Measurements from ENCODE around the gene CDX2.

The CDX2 gene

GRCh38 chr13:27919934-27920676, 49.0 kb downstream of the CDX2 start, which contains the start of gene PDX1:
Gene PDX1 (plus strand): TSS chr13:27920000. CDS start chr13:27920139, 139 bp downstream.
- ATAC-seq (peak; percentile 80), DNase-seq (peak; percentile 46 to 48)
- peaks cover 72% of the 10 kb centered on the region for H3K4me1 Mint-ChIP-seq

GRCh38 chr13:27919659-27919933, 49.5 kb downstream of the CDX2 start:
- peak overlapping the region; percentile 50 to 60 for H3K4me3 Mint-ChIP-seq
- no peaks in the 10 kb centered on the region for H3K9me3 Mint-ChIP-seq
- no peak overlapping the region for H3K27ac Mint-ChIP-seq
- DNase-seq (no peak), ATAC-seq (no peak)
- peaks cover 72% of the 10 kb centered on the region for H3K4me1 Mint-ChIP-seq
- H3K27me3 Mint-ChIP-seq, result peaks cover 100% of the 10 kb centered on the region

More at GRCh38 chr13:27919934-27920676, 49.0 kb downstream of the CDX2 start, which contains the start of gene PDX1:
- H3K27me3 Mint-ChIP-seq, result peaks cover 99% of the 10 kb centered on the region
- peak within 1 kb of the TSS; percentile 90 to 92 for H3K4me3 Mint-ChIP-seq
- H3K27ac Mint-ChIP-seq, result peak within 1 kb of the TSS in 1 of 2 donors; percentile 68
- no peaks in the 10 kb centered on the region for H3K9me3 Mint-ChIP-seq

- DNase-seq, result no peak
- H3K4me3 Mint-ChIP-seq, result peak overlapping the region in 1 of 2 donors; percentile 75
- peaks cover 68% of the 10 kb centered on the region for H3K4me1 Mint-ChIP-seq
- no peaks in the 10 kb centered on the region for H3K9me3 Mint-ChIP-seq
- no peak overlapping the region for H3K27ac Mint-ChIP-seq
- no peak for ATAC-seq
- H3K27me3 Mint-ChIP-seq, result peaks cover 97% of the 10 kb centered on the region
These were observed 50.0 kb downstream of the CDX2 start for GRCh38 chr13:27918918-27919658.

GRCh38 chr13:27918041-27918917, 50.8 kb downstream of the CDX2 start:
- no peak overlapping the region for H3K27ac Mint-ChIP-seq
- H3K4me1 Mint-ChIP-seq, result peaks cover 60% of the 10 kb centered on the region
- ATAC-seq (no peak), DNase-seq (no peak)
- no peaks in the 10 kb centered on the region for H3K9me3 Mint-ChIP-seq
- peak overlapping the region; percentile 75 for H3K4me3 Mint-ChIP-seq
- H3K27me3 Mint-ChIP-seq, result peaks cover 94% of the 10 kb centered on the region

- Mint-ChIP-seq H3K27ac (peak overlapping the region in 1 of 2 donors; percentile 69), H3K9me3 (no peaks in the 10 kb centered on the region), H3K4me1 (peaks cover 51% of the 10 kb centered on the region), H3K4me3 (peak overlapping the region; percentile 75 to 77), H3K27me3 (peaks cover 85% of the 10 kb centered on the region)
- no peak for ATAC-seq
- DNase-seq, result peak in 1 of 2 donors; percentile 50
These were observed 51.8 kb downstream of the CDX2 start for GRCh38 chr13:27917121-27917947.

- Mint-ChIP-seq H3K27ac (no peak overlapping the region), H3K9me3 (no peaks in the 10 kb centered on the region), H3K27me3 (peaks cover 72% of the 10 kb centered on the region), H3K4me3 (no peak overlapping the region), H3K4me1 (peaks cover 35% of the 10 kb centered on the region)
- DNase-seq (no peak), ATAC-seq (no peak)
These were observed 53.6 kb downstream of the CDX2 start for GRCh38 chr13:27915301-27916207.

GRCh38 chr13:27913160-27913559, 56.0 kb downstream of the CDX2 start:
- H3K27ac Mint-ChIP-seq, result no peak overlapping the region
- DNase-seq (no peak), ATAC-seq (no peak)
- peaks cover 66% of the 10 kb centered on the region for H3K27me3 Mint-ChIP-seq
- H3K4me3 Mint-ChIP-seq, result no peak overlapping the region
- no peaks in the 10 kb centered on the region for H3K9me3 Mint-ChIP-seq
- H3K4me1 Mint-ChIP-seq, result peaks cover 13% of the 10 kb centered on the region

GRCh38 chr13:27911521-27911920, 57.6 kb downstream of the CDX2 start:
- Mint-ChIP-seq H3K27ac (no peak overlapping the region), H3K4me3 (no peak overlapping the region), H3K27me3 (peaks cover 64% of the 10 kb centered on the region), H3K9me3 (no peaks in the 10 kb centered on the region), H3K4me1 (no peaks in the 10 kb centered on the region)
- ATAC-seq (no peak), DNase-seq (no peak)
